ENCODE measurements around the gene ZNHIT1. TPM values are rescaled to one million over a fixed set of nuclear protein-coding genes. Genes with fewer than 3 reads are reported as not detected.

Gene ZNHIT1
- polyA plus RNA-seq, 1 experiment, result 49.2 TPM

GRCh38 chr7:101273206-101273605 is 55.2 kb downstream of the ZNHIT1 start:
- CTCF ChIA-PET, result interaction anchor here (1.2 to 2.3 kb wide), 2 partner anchors 10 to 29 kb away, joined by 3 to 12 read pairs; no protein-coding TSS in a partner anchor
- Histone ChIP-seq H3K27me3 (ENCODE audit: control insufficient read depth, insufficient read depth, low read length) (peaks cover 6% of the 10 kb centered on the region; the same call in 1 of the 2 replicates), H3K36me3 (ENCODE audit: control insufficient read depth, insufficient read depth, low read length) (no peaks in the 10 kb centered on the region), H3K4me3 (ENCODE audit: low read depth, low read length) (no peak overlapping the region)
- TF ChIP-seq CTCF (IDR thresholded peaks at IDR 0.05; ENCODE audit: insufficient read depth, low read depth, low read length), result no peak
- POLR2A ChIA-PET, result no interaction called here
- no peak for DNase-seq (ENCODE audit: low read depth)

Small RNA genes within 50 kb of the gene (small RNA-seq; reads per million reads assigned to genes)
- gene RNU6-1104P (ENCODE audit: insufficient read length, low read depth, low replicate concordance), result not detected

Other genes with a start within 250 kb of the ZNHIT1 start
- 0.89 and 2.0 TPM in 2 replicates for gene MUC12, start 248.6 kb upstream of the ZNHIT1 start, polyA plus RNA-seq (2011; rRNA removed)
- gene MUC17, start 198.1 kb upstream of the ZNHIT1 start, polyA plus RNA-seq (2011; rRNA removed), result not detected in 2 replicates
- 3.2 and 4.9 TPM in 2 replicates for gene TRIM56, start 132.7 kb upstream of the ZNHIT1 start, polyA plus RNA-seq (2011; rRNA removed)
- 1,118 and 1,433 TPM in 2 replicates for gene SERPINE1, start 91.1 kb upstream of the ZNHIT1 start, polyA plus RNA-seq (2011; rRNA removed)
- gene AP1S1, start 63.7 kb upstream of the ZNHIT1 start, polyA plus RNA-seq (2011; rRNA removed), result 186 and 270 TPM in 2 replicates
- gene VGF, start 52.6 kb upstream of the ZNHIT1 start, polyA plus RNA-seq (2011; rRNA removed), result 0.04 TPM in 1 of 2 replicates, not detected in the other
- gene NAT16, start 37.9 kb upstream of the ZNHIT1 start, polyA plus RNA-seq (2011; rRNA removed), result 0.02 TPM in 1 of 2 replicates, not detected in the other
- gene MOGAT3, start 17.1 kb upstream of the ZNHIT1 start, polyA plus RNA-seq (2011; rRNA removed), result not detected in 2 replicates
- gene PLOD3, start 584 bp upstream of the ZNHIT1 start, polyA plus RNA-seq (2011; rRNA removed), result 90.9 and 187 TPM in 2 replicates
- 2.7 and 3.7 TPM in 2 replicates for gene CLDN15, start 19.6 kb downstream of the ZNHIT1 start, polyA plus RNA-seq (2011; rRNA removed)
- gene FIS1, start 26.9 kb downstream of the ZNHIT1 start, polyA plus RNA-seq (2011; rRNA removed), result 276 and 329 TPM in 2 replicates
- gene IFT22, start 103.6 kb downstream of the ZNHIT1 start, polyA plus RNA-seq (2011; rRNA removed), result 59.0 and 65.2 TPM in 2 replicates
- gene COL26A1, start 144.7 kb downstream of the ZNHIT1 start, polyA plus RNA-seq (2011; rRNA removed), result 0.29 and 0.48 TPM in 2 replicates